Colon (tissue), 2 donors: ENCODE measurements around the gene PTPN14.

ENCODE experiments used
- FAIRE-seq: peaks from 2 replicates; lab custom pipeline; 2012; peaks lifted over from hg19 to GRCh38; lab: Jason Lieb, UNC
- donor health status: control.
- donor health status: control.

The PTPN14 gene

DNA sequence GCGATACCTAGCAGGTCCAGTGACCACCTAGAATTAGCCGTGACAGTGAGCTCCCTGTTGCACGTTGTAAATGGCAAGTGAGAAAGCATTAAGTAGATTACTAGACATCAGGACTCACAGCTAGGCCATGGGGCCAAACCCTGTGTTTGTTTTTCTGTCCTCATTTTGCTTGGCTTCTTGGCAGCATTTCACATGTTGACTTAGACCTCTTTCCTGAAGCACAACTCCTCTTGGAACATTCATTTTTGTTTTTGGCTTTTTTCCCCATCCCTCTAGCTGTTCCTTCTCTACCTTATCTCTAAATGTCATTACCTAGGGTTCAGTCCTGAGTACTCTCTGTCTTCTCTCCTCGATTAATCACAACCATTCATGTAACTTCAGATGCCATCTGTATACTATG lies 16.9 kb upstream of the PTPN14 start:
- no peak for FAIRE-seq

DNA sequence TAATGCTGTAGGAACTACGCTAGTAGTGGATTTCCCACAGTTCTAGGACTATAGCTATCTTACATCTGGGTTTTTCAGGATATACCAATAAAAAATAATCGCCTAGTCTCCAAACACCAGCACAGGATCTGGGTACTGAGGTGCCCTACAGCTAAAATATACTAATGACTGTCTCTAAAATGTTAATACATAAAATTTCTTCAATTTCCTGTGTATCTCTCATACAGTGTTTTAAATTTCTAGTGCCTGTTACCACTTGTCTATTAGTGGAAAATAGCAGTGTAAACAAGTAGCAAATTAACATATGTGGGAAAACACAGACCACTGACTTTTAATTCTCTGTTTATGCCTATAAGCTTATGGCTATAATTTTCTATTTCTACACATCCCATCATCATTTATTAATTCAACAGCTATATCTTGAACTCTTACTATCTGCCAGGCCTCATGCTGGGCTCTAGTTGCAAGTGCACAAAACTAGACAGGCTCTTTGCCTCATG lies 16.1 kb upstream of the PTPN14 start:
- no peak for FAIRE-seq

DNA sequence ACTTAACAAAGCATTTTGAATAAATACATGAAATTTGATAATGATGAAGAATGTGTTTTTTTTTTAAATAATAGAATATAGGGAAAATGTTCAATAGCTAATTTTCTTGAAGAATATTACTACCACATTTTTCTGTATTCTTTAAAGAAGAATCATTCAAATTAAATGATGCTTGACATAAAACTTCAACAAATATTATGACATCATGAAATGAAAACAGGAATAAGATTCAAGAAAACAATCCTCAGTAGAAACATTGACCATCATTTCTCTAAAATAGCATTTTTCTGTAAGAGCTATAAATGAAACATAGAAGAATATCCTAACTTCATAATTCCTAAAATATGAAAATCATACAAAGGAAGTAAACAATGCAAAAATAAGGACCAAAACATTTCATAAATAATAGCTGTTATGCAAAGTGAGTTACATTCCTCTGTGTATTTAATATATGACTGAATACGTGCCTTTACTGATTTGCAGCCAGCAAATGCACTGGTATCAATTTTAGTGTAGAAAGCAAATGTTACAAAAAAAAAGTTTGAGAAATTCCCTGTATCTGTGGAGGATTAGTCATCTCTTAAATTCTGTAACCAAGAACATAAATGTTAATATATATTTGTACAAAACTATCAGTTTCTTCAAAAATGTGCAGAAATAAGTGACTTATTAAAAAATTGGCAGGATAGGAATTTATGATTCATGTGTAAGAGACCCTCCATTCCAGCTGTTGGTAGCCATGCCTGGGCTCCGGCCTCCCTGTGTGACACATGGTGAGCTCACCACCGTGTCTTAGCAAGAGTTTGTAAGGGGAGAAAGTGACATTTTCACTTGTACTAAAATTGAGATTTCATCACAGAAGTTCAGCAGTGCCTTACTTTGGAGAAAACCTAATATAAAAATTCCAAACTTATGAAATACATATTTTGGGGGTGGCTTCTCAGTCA lies 15.0 kb upstream of the PTPN14 start:
- no peak for FAIRE-seq

DNA sequence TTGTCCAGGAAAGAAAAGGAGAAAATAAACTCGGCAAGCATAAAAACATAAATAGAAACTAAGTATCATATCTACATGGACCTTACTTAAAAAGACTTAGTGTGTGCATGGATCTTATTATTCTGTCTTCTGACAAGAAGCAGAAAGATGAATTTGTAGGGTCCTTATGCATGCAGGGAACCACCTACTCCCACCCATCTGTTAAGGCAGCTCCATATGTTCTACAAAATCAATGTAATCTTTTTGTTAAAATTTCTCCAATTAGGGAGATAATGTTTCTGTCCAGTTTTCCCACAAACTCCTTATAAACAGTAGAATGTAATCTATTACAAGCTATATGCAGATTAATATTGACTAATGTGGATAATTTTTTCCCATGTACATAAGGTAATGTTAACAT lies 13.9 kb upstream of the PTPN14 start:
- no peak for FAIRE-seq

DNA sequence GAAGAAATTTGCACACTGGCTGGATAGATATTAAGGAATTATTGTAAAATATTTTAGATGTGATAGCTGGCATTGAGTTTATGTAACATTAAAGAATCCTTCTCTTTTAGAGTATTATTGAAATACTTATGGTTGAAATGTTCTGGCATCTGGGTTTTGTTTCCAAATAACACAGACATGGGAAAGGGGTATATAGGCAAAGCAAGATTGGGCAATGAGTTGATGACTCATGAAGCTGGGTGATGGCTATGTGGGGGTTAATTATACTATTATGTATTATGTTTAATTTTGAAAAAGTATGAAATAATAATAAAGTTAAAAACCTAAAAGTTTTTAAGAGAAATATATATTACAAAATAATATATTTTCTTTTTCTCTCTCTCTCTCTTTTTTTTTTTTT lies 12.5 kb upstream of the PTPN14 start:
- no peak for FAIRE-seq

DNA sequence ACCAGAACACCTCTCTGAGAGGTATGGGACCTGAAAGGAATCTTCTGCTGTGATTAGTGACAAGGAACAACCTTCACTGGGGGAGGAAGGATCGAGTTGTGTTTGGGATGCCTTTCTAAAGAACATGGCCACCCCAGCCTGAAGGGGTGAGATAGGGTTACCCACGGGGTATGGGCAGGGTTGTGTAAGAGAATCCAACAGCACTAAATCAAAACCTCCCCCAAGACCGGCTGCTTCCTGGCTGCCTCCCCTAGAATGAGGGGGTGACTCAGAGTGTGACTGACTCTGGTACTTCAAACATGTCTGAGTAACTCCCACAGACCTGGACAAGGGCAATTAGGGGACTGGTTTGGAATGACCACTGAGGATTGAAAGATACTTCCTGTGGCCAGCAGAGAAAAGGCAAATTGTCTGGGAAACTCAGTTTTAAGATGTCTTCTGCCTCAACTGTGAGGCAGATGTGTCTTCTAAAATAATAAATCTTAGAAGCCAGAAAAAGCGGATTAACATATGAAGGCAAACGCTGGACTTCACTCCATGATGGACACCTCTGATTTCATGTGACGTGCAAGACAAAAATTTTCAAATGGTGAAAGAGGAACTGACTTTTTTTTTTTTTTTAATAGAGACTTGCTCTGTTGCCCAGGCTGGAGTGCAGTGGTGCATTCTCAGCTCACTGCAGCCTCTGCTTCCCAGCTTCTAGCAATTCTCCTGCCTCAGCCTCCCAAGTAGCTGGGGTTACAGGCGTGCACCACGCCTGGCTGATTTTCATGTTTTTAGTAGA lies 6.7 kb upstream of the PTPN14 start:
- FAIRE-seq: no peak

DNA sequence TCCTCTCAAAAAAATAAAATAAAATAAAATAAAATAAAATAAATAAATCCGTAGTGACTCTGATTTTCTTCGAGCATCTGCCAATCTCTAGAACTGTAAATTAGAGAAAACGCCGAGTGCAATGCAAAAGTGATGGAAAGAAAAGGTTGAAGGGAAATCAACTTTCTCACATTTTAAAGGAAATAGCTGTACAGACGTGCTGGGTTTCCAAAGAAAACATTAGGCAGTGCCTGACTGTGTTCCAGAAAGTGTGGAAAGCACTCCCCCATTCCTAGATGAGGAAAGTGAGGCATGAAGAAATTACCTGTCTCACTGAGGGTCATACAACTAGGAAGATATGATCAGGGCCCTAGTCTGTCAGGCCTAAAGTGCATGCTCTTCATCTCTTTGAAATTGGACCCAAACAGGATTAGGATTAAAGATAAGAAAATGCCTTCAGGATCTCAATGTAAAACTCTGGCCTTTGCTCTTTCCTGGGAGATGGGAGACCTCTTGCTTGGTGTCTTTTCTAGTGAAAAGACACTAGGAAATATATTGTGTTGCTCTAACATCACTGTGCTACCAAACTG lies 1.8 kb upstream of the PTPN14 start:
- FAIRE-seq: no peak

DNA sequence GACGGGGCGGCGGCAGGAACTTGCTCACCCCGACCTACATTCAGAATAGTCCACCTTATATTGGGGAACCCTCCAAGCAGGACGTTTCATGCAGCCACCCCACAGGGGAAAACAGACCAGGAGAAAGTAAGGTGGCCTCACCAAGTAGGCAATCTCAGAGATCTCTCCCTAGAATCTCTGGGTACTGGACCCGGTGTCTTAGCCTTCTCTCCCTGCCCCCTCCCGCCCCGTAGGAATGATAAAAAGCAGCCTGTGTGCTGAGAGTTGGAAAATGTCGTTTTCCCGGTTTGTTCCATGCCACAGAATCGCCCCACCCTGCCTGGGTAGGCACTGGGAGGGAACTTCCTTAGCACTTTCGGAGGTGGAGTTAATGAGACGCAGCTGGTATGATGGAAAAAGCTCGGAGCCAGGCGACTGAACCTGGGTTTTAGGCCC lies 789 bp upstream of the PTPN14 start:
- FAIRE-seq: no peak

DNA sequence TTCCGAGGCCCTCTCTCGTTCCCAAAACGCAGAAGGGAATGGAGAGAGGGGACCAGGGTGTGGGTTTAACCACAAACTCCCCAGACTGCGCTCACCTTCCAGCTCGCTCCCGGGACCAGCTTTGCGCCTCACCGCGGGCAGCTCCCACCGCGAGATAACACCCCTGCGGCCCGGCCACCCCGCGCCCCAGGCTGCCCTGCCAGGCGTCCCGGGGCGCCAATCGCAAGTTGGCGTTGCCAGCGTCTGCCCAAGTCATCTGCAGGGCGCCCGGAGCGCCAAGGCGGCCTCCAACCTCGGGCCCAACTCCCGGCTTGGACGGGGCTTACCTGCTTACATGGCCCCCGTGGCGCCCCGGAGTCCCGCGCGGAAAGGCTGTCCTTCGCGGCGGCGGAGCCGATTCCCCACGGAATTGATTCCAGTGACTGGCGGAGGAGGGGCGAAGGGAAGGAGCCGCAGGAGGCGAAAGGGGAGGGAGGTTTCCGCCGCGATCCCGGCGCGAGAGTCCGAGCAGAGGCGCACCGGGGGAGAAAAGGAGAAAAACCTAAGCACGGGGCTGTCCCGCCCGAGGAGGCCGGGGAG lies 456 bp downstream of the PTPN14 start:
- no peak for FAIRE-seq

DNA sequence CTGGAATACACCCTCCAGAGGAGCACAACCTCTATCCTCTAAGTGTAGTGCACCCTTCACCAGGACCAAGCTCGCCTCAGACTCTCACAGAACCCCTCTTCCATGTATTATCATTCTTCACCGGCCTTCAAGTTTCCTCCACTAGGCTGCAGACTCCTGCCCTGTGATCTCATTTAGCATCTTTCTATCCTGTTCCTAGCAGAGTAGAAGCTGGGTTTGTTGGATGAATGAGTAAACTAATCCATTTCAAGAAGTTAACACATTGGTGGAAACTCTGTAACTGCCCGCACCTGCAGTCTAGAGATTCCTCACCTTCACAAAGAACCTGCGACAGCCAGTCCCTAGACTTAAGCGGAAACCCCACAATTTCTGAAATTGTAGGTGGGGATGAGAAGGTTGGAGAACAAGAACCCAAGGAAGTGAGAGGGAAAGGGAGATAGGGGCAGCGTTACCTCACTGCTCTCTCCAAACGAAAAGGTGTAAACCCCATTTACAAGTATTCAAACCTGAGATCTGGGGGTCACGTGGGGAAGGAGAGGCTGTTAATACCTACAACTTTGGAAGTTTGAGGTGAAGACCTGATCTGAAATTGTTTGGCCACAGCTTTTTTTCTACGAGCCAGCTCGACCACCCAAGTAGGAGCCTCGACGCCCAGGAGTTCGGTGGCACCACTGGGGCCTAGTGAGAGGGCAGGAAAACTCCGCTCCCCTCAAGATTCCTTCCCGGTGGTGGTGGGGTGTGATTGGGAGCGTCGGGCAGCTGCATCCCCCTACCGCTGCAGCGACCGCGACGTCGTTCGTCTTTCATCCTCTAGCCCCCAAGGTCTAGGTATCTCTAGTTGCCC lies 1.2 kb downstream of the PTPN14 start:
- FAIRE-seq: no peak

DNA sequence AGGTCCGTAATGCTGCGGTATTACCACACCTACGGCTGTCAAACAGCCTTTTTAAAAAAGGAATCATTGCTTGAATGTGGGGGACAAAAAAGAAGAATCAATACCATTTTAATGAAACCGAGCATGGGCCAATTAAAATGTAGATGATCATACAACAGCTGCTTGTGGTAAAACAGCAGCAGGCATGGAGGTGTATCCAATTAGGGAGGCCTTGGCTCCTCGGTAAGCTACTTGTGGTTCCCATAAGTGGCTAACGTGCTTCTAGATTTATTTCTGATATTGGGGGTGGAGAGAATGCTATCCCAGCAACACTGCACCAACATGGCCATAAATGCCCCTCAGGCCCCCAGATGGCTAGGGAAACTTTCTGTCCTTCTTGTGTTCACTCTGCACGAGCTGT lies 1.8 kb downstream of the PTPN14 start:
- no peak for FAIRE-seq

DNA sequence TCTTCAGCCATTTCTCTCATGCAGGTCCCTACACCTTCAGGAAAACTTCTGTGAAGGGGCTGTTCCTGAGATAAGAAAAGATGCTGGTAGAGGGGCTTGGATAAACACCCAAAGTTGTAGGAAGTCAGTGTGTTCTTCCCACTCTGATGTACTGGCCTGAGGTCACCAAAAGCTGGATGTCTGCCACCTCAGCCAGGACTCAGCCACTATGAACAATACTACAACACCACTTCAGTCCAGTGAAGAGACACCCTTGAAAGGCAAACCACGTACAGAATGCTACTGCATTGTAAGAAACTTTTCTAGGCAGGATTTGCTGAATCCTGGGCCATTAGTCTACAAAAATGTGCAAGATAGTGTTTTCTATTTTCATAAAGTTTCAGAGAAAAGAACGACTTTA lies 2.4 kb downstream of the PTPN14 start:
- no peak for FAIRE-seq

DNA sequence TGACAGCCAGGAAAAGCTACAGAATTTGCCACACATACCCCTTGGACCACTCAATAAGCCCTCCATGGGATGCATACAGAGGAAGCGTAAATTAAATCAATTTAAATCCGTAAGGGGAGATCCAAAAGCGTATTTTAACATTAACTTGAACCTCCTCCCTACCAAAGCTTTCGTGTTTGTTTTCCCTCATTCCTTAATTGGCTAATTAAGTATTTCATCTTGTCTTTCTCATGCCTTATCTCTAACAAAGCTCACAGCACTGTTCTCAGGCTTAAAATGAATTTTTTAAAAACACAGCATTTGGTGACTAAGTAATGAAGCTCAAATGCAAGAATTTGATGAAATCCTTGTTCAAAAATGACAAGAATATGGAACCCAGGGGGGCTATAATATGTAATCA lies 3.1 kb downstream of the PTPN14 start:
- FAIRE-seq: no peak

DNA sequence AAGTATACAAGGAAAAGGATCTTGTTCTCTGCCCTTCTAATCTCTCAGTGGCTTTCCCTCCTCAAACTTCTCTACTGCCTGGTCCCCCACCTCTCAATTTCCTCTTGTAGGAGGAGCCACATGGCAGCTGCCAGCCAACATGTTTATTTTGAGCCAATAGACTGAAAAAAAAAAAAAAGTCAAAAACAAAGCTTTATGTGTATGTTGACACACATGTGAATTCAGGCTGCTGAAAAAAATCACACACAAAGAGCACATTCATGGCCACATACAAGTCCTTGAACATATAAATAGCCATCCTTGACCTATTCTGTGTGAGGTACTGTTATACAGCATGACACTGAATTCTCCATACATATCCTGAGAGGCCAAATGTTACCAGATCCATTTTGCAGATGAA lies 3.7 kb downstream of the PTPN14 start:
- no peak for FAIRE-seq

DNA sequence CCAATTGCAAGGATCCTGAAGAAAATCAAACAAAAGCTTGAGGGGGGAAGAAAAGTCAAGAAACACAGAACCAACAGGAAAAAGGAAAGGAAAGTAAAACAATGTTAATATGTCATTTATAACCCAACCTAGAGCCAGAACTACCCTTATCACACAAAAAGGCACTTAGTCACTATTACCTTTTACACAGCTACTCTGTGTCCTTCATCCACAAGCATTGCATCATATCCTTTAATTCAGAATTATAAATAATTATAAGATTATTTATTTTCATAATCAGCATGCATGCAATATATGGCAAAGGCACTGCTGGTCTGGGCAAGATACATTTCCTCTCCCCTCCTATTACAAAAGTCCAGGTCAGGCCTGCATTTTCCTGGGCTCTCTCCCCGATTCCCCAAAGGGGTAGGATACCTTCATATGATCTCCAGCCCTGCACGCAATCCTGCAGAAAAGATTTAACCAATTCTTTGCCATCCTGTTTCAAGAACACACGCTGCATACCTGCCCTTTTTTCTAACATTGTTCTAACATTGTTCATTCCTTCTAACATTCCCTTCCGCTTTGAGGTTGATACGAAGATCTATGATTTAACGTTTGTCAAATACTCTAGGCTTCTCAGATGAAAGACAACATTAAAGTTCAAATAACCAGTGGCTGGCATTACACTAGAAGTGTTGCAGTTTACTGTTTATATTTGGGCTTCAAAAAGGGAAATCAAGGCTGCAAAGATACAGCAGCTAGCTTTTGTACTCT lies 4.3 kb downstream of the PTPN14 start:
- no peak for FAIRE-seq

DNA sequence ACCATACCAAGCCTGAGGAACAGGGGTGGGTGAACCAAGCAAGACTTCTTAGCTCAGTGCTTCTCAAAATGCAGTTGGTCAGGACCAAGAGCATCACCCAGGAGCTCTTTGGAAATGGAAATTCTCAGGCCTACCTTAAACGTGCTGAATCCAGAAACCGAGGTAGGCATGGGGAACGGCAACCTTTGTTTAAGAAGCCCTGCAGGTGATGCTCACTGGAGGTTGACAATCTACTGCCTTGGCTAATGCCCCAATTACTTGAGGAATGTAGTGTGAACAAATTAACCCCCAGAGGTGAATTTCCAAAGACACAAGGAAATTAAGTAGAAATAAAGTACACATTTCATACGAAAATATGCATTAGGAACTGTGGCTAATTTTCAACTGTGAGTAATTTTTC lies 5.3 kb downstream of the PTPN14 start:
- no peak for FAIRE-seq

DNA sequence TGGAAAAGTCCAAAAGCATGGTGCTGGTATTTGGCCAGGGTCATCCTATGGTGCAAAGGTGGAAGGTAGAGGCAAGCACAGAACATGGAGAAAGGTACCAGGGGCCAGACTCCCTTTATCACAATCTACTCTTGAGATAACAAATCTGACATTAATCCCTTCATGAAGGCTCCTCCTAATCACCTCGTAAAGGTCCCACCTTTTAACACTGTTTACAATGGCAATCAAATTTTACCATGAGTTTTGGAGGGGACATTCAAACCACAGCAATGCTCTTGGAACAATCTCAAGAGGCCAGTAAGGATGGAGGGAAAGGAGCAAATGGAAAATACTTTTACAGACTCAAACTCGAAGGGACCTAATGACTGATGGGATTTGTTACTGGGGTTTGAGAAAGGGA lies 6.1 kb downstream of the PTPN14 start:
- no peak for FAIRE-seq

DNA sequence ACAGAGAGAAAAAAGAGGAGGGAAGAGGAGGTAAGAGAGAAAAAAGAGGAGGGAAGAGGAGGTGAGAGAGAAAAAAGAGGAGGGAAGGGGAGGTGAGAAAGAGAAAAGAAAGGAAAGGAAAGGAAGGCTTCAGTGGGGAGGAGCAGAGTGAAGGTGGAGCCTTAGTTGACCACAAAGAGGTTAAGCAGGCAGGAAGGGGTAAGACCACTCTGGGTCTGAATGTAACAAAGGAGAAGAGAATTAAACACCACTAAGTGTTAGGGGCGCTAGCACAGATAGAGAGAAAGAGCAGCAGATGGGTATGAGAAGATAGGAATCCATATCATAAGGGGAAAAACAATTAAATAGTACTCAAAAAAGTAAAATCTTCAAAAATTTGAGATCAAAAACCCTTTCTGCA lies 6.6 kb downstream of the PTPN14 start:
- no peak for FAIRE-seq

DNA sequence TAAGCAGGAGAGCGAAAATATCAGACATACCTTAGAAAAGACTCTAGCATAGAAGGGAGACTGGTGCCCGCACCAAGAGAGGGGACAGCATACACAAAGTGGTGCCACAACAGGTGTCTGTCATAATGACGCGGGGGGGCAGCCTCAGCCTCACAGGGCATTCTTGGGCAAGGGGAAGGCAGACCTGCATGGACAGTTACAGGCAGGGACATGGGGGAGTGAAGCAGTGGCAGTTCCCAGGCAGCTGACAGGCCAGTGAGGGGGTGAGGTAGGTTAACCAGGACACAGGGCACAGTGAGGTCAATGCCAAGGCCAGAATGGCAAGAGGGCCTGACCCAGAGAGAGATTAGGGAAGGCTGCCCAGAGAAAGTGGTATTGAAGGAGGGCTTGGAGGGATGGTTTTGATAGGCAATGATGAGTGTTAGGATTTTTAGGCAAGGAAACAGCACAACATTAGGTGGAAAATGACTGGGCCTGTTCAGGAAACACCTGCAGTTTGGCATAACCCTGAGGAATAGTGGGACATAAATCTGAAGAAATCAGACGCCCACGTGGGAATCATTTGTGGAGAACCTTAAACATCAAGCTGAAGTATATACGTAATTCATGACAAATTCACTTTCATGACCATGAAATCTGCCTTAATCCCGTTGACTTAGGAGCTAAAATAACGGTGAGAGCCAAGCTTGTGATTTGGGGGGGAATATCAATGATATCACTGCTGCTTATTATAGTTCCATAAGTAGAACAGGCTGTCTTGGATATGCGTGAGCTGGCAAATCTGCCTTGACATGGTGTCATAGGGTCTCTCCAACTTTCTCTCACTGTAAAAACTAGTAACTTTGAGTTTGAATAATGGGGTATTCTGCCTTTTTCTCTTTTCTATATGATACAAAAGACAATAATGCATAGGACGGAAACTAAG lies 8.9 kb downstream of the PTPN14 start:
- FAIRE-seq: no peak

DNA sequence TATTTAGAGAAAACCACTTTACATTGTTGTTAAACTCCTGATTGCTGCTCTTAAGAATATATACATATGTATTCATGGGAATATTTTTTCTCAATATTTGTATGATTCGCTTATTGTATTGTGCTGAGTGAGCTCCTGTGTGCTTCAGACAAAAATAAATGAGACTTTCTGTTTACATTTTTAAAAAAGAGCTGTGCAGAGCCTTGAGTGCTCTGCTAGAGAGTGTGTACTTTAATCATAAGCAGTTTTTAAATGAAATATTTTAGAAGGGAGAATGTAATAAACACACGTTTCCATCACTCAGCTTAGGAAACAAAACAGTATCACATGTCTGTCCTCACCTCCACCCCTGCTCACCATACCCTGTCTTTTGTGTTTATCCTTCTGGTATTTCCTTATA lies 9.7 kb downstream of the PTPN14 start:
- no peak for FAIRE-seq
